PC-3 (cell line): ENCODE measurements around the gene TRAPPC10. TPM values are rescaled to one million over a fixed set of nuclear protein-coding genes. Genes with fewer than 3 reads are reported as not detected.
"Not testable (repeated sequence)": the region's sequence is repeated elsewhere in the genome, so short reads cannot be mapped to it uniquely, and the experiment has no call there.

ENCODE experiments used
- ATAC-seq: fragments of 200-7000 bp; cut with Tn5 transposase; 2 replicates; pipeline ENCODE4 v1.9.1; 2020; ENCODE audit warnings: mild to moderate bottlenecking, moderate library complexity
- BruUV-seq: library from RNA; stranded (reverse); fragments of 400-500 nt; replicated peaks from 2 replicates; lab custom pipeline; 2021; lab: Mats Ljungman, UMichigan
- CTCF ChIA-PET: fragments of 300-600 bp; sonication (Branson Sonifier 250); formaldehyde crosslinking; loops from one replicate; lab custom pipeline; 2022; ENCODE audit warnings: antibody characterized with exemption; lab: Charles Lee
- POLR2A ChIA-PET: fragments of 300-600 bp; sonication (Branson Sonifier 250); formaldehyde crosslinking; loops from one replicate; lab custom pipeline; 2022; ENCODE audit warnings: antibody characterized with exemption; ENCODE audit not compliant: unreplicated experiment; lab: Charles Lee
- DNase-seq: peaks from one replicate; pipeline ENCODE4 v3.0.0-alpha.2; 2015
- H2AFZ ChIP-seq: fragments of 300-600 bp; sonication (generic); 2 replicates; pipeline ENCODE4 v1.6.0; 2016; ENCODE audit warnings: antibody characterized with exemption, low read length
- H3F3A ChIP-seq: fragments of 300-600 bp; sonication (generic); one replicate; pipeline ENCODE4 v1.6.0; 2017; ENCODE audit warnings: antibody characterized with exemption, low read length, control low read depth, mild to moderate bottlenecking; ENCODE audit not compliant: unreplicated experiment
- H3K27ac ChIP-seq: fragments of 300-600 bp; sonication (generic); 2 replicates; pipeline ENCODE4 v1.5.1; 2016; ENCODE audit warnings: mild to moderate bottlenecking, low read length
- H3K27me3 ChIP-seq: fragments of 300-600 bp; sonication (generic); 2 replicates; pipeline ENCODE4 v1.6.1; 2016; ENCODE audit warnings: low read length, mixed read lengths
- H3K36me3 ChIP-seq: fragments of 300-600 bp; sonication (generic); 2 replicates; pipeline ENCODE4 v1.6.1; 2016; ENCODE audit warnings: low read depth, mixed run types, low read length, mixed read lengths
- H3K4me1 ChIP-seq: fragments of 300-600 bp; sonication (generic); 2 replicates; pipeline ENCODE4 v1.5.1; 2016; ENCODE audit warnings: low read length; ENCODE audit not compliant: insufficient read depth
- H3K4me2 ChIP-seq: fragments of 300-600 bp; sonication (generic); 2 replicates; pipeline ENCODE4 v1.6.0; 2016; ENCODE audit warnings: low read length
- H3K4me3 ChIP-seq: fragments of 300-600 bp; sonication (generic); 2 replicates; pipeline ENCODE4 v1.5.1; 2016; ENCODE audit warnings: mild to moderate bottlenecking, low read length, mixed read lengths
- H3K79me2 ChIP-seq: fragments of 300-600 bp; sonication (generic); 2 replicates; pipeline ENCODE4 v1.6.1; 2017; ENCODE audit warnings: low read length, mixed read lengths
- H3K9ac ChIP-seq: fragments of 300-600 bp; sonication (generic); 2 replicates; pipeline ENCODE4 v1.6.0; 2016; ENCODE audit warnings: mild to moderate bottlenecking, low read length
- H3K9me2 ChIP-seq: fragments of 300-600 bp; sonication (generic); replicated peaks from 2 replicates; pipeline ENCODE4 v1.6.1; 2016; ENCODE audit warnings: mixed run types, low read length, mixed read lengths
- H3K9me3 ChIP-seq: fragments of 300-600 bp; sonication (generic); 2 replicates; pipeline ENCODE4 v1.6.1; 2016; ENCODE audit warnings: low read length, mixed read lengths
- H4K20me1 ChIP-seq: fragments of 300-600 bp; sonication (generic); 2 replicates; pipeline ENCODE4 v1.6.1; 2016; ENCODE audit warnings: low read length, mixed read lengths
- EZH2 ChIP-seq: fragments of 300-600 bp; sonication (generic); IDR thresholded peaks from one replicate; pipeline ENCODE4 v1.6.1; 2017; ENCODE audit warnings: antibody characterized with exemption, mild to moderate bottlenecking, low read length; ENCODE audit not compliant: unreplicated experiment
- EZH2phosphoT487 ChIP-seq: fragments of 300-600 bp; sonication (generic); IDR thresholded peaks from 2 replicates; pipeline ENCODE4 v1.6.1; 2018; ENCODE audit warnings: mild to moderate bottlenecking, antibody characterized with exemption, low read length, borderline replicate concordance
- intact Hi-C: fragments of 100-400 bp; cut with micrococcal nuclease; formaldehyde crosslinking; loops from 2 replicates; pipeline ENCODE4 v1.9.0; 2023
- total RNA-seq: library from RNA; depleted of rRNA; stranded (reverse); fragments of >200 nt; gene quantifications from 2 replicates; pipeline ENCODE4 v1.2.3, GENCODE V29; 2014
- TF ChIP-seq, protein P1 (sequence below): fragments of 300-600 bp; sonication (generic); conservative IDR thresholded peaks from 2 replicates; pipeline ENCODE4 v1.5.1; 2017; ENCODE audit warnings: antibody characterized with exemption, low read depth, mild to moderate bottlenecking, low read length

TRAPPC10 gene
- total RNA-seq, 1 experiment from 2014 or later: 31.4 TPM

GRCh38 chr21:44092211-44092610 is 80.1 kb downstream of the TRAPPC10 start:
- no peak overlapping the region for H3K4me3 ChIP-seq
- intact Hi-C loops: no loop called here
- POLR2A ChIA-PET: no interaction called here
- TF ChIP-seq, protein P1, sequence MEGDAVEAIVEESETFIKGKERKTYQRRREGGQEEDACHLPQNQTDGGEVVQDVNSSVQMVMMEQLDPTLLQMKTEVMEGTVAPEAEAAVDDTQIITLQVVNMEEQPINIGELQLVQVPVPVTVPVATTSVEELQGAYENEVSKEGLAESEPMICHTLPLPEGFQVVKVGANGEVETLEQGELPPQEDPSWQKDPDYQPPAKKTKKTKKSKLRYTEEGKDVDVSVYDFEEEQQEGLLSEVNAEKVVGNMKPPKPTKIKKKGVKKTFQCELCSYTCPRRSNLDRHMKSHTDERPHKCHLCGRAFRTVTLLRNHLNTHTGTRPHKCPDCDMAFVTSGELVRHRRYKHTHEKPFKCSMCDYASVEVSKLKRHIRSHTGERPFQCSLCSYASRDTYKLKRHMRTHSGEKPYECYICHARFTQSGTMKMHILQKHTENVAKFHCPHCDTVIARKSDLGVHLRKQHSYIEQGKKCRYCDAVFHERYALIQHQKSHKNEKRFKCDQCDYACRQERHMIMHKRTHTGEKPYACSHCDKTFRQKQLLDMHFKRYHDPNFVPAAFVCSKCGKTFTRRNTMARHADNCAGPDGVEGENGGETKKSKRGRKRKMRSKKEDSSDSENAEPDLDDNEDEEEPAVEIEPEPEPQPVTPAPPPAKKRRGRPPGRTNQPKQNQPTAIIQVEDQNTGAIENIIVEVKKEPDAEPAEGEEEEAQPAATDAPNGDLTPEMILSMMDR: no peak
- no peak for TF ChIP-seq EZH2
- no peak for TF ChIP-seq EZH2phosphoT487
- H3K79me2 ChIP-seq: no peaks in the 10 kb centered on the region
- peaks cover 20% of the 10 kb centered on the region; the same call in 1 of the 2 replicates for H3K36me3 ChIP-seq
- no peak overlapping the region for H3K4me2 ChIP-seq
- no peaks in the 10 kb centered on the region for H3K9me2 ChIP-seq
- H2AFZ ChIP-seq: no peak overlapping the region
- no peaks in the 10 kb centered on the region for H3K9me3 ChIP-seq
- no peaks in the 10 kb centered on the region for H3K27me3 ChIP-seq
- H3K9ac ChIP-seq: no peak overlapping the region
- BruUV-seq: no TSS peak
- CTCF ChIA-PET: no interaction called here
- no peaks in the 10 kb centered on the region for H4K20me1 ChIP-seq
- ATAC-seq (no peak), DNase-seq (no peak)
- no peak overlapping the region for H3K27ac ChIP-seq
- no peaks in the 10 kb centered on the region for H3F3A ChIP-seq
- no peaks in the 10 kb centered on the region for H3K4me1 ChIP-seq

DNA sequence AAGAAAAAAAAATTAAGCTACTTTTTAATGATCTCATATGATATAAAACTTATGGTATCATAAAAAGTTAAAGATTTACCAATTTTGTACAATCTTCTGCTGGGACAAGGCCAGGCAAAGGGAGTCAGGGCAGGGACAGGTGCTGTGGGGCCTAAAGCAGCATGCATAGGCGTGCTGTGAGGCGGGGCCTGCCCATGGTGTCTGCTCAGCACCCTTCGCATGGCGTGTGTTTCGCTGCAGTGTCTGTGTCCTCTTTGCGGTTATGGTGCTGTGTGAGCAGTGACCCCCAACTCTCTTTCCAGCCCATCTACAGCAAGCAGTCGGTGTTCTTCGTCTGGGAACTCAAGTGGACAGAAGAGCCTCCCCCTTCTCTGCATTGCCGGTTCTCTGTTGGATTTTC is 81.7 kb downstream of the TRAPPC10 start:
- H3K79me2 ChIP-seq: no peaks in the 10 kb centered on the region
- CTCF ChIA-PET: no interaction called here

GRCh38 chr21:44094832-44095231 is 82.7 kb downstream of the TRAPPC10 start:
- POLR2A ChIA-PET: no interaction called here
- no peaks in the 10 kb centered on the region for H3K4me1 ChIP-seq
- no peak overlapping the region for H3K27ac ChIP-seq
- no peaks in the 10 kb centered on the region for H3F3A ChIP-seq
- no peak overlapping the region for H2AFZ ChIP-seq
- no peaks in the 10 kb centered on the region for H4K20me1 ChIP-seq
- no peaks in the 10 kb centered on the region for H3K9me3 ChIP-seq
- no peak for ATAC-seq
- TF ChIP-seq EZH2 (no peak), EZH2phosphoT487 (no peak)
- TF ChIP-seq, protein P1: no peak
- intact Hi-C loops: no loop called here
- no peak overlapping the region for H3K9ac ChIP-seq
- H3K4me2 ChIP-seq: no peak overlapping the region
- no peaks in the 10 kb centered on the region for H3K27me3 ChIP-seq
- no peak for DNase-seq
- no peaks in the 10 kb centered on the region for H3K79me2 ChIP-seq
- no peak overlapping the region for H3K4me3 ChIP-seq
- no peaks in the 10 kb centered on the region for H3K9me2 ChIP-seq
- CTCF ChIA-PET: no interaction called here
- no TSS peak for BruUV-seq
- H3K36me3 ChIP-seq: peaks cover 7% of the 10 kb centered on the region; the same call in 1 of the 2 replicates

More for the DNA sequence above, 81.7 kb downstream of the TRAPPC10 start:
- Histone ChIP-seq H3K4me1 (no peaks in the 10 kb centered on the region), H3K27me3 (no peaks in the 10 kb centered on the region), H3K9ac (no peak overlapping the region), H4K20me1 (no peaks in the 10 kb centered on the region), H3K9me2 (no peaks in the 10 kb centered on the region), H3K27ac (no peak overlapping the region), H3F3A (no peaks in the 10 kb centered on the region), H3K4me3 (no peak overlapping the region), H3K36me3 (peaks cover 13% of the 10 kb centered on the region; the same call in 1 of the 2 replicates), H3K4me2 (no peak overlapping the region), H2AFZ (no peak overlapping the region), H3K9me3 (no peaks in the 10 kb centered on the region)
- DNase-seq: no peak
- POLR2A ChIA-PET: no interaction called here
- no TSS peak for BruUV-seq
- TF ChIP-seq EZH2phosphoT487 (no peak), EZH2 (no peak)
- TF ChIP-seq, protein P1: no peak
- no peak for ATAC-seq
- intact Hi-C loops: no loop called here

- H3F3A ChIP-seq, intact Hi-C loops, H3K9ac ChIP-seq, H3K4me1 ChIP-seq, POLR2A ChIA-PET, H3K4me2 ChIP-seq, BruUV-seq, H2AFZ ChIP-seq, CTCF ChIA-PET, ATAC-seq, H3K79me2 ChIP-seq, DNase-seq, H3K27ac ChIP-seq, H3K9me2 ChIP-seq, H3K27me3 ChIP-seq, H4K20me1 ChIP-seq, H3K36me3 ChIP-seq, H3K4me3 ChIP-seq, H3K9me3 ChIP-seq: not testable (repeated sequence)
Measured at GRCh38 chr21:44098507-44098906, 86.4 kb downstream of the TRAPPC10 start.
